Gastroesophageal sphincter (tissue), 4 donors: ENCODE data around the gene ADCY2. TPM values are rescaled to one million over a fixed set of nuclear protein-coding genes. Genes with fewer than 3 reads are reported as not detected.

Experiments
- ATAC-seq: fragments of 150-250 bp; one replicate; pipeline ENCODE4 v1.9.1; 2016; ENCODE audit warnings: mild to moderate bottlenecking, moderate library complexity
- H3K27ac ChIP-seq, 4 donors: fragments of 200-600 bp; sonication (generic) in 3 of 4; 1 replicate in 3 of 4; 2 replicates in 1 of 4; pipeline ENCODE4 v1.5.1; 2016 to 2019
- H3K27me3 ChIP-seq: fragments of 200-600 bp; sonication (generic); one replicate; pipeline ENCODE4 v1.5.1; 2019
- H3K36me3 ChIP-seq, 2 donors: fragments of 200-600 bp; sonication (generic); one replicate each; pipeline ENCODE4 v1.5.1; 2019; ENCODE audit warnings: control low read depth in 1 of 2
- H3K4me1 ChIP-seq, 3 donors: fragments of 200-600 bp; sonication (generic); 1 replicate in 2 of 3; 2 replicates in 1 of 3; pipeline ENCODE4 v1.5.1; 2016 to 2019; ENCODE audit warnings: control low read depth in 2 of 3
- H3K4me3 ChIP-seq, 2 donors: fragments of 200-600 bp; sonication (generic); one replicate each; pipeline ENCODE4 v1.5.1; 2019; ENCODE audit warnings: mild to moderate bottlenecking in 1 of 2, moderate library complexity in 1 of 2
- H3K9me3 ChIP-seq, 3 donors: fragments of 200-600 bp; sonication (generic); one replicate each; pipeline ENCODE4 v1.5.1; 2017 to 2019; ENCODE audit warnings: control low read depth in 2 of 3
- EP300 ChIP-seq: sonication (generic); formaldehyde crosslinking; IDR thresholded peaks from one replicate; pipeline ENCODE4 v1.6.1; 2017; ENCODE audit warnings: antibody characterized with exemption, mild to moderate bottlenecking
- POLR2A ChIP-seq, 2 donors: fragments of 450-650 bp; IDR thresholded peaks; one replicate each; pipeline ENCODE4 v1.6.1; 2017; ENCODE audit warnings: antibody characterized with exemption in 2 of 2, mild to moderate bottlenecking in 2 of 2, moderate library complexity in 1 of 2
- POLR2AphosphoS5 ChIP-seq: sonication (generic); formaldehyde crosslinking; IDR thresholded peaks from one replicate; pipeline ENCODE4 v1.6.1; 2017; ENCODE audit warnings: antibody characterized with exemption
- WGBS, 2 donors: methylation state at CpG; one replicate each; pipeline ENCODE4 v1.1.5; 2018; ENCODE audit warnings: low coverage in 1 of 2; 5-methylcytosine and 5-hydroxymethylcytosine counted together
- total RNA-seq, 4 donors: library from RNA; depleted of rRNA; stranded (reverse); fragments of >200 nt; gene quantifications; one replicate each; pipeline ENCODE4 v1.1.0, GENCODE V29; 2016
- TF ChIP-seq, protein P1 (sequence below), 4 experiments: fragments of 200-600 bp in 2 of 4; fragments of 450-650 bp in 2 of 4; sonication (generic) in 1 of 4; IDR thresholded peaks; one replicate each; pipeline ENCODE4 v1.5.1; 2017 to 2019; ENCODE audit warnings: antibody characterized with exemption in 4 of 4, mild to moderate bottlenecking in 2 of 4, moderate library complexity in 2 of 4

The ADCY2 gene
- total RNA-seq, 4 donors from 2014 or later, result 5.8 to 15.9 (median 8.9) TPM

- no peaks in the 10 kb centered on the region for H3K4me1 ChIP-seq
- no peaks in the 10 kb centered on the region for H3K27me3 ChIP-seq
- peaks cover 0 to 7% of the 10 kb centered on the region in 2 donors for H3K36me3 ChIP-seq
- H3K27ac ChIP-seq, result no peak overlapping the region
- WGBS, 2 donors, result 78 to 83% methylated on average over 2 to 3 of the region's 3 CpGs
- no peak for TF ChIP-seq EP300
- TF ChIP-seq POLR2AphosphoS5, result no peak
- TF ChIP-seq, protein P1, sequence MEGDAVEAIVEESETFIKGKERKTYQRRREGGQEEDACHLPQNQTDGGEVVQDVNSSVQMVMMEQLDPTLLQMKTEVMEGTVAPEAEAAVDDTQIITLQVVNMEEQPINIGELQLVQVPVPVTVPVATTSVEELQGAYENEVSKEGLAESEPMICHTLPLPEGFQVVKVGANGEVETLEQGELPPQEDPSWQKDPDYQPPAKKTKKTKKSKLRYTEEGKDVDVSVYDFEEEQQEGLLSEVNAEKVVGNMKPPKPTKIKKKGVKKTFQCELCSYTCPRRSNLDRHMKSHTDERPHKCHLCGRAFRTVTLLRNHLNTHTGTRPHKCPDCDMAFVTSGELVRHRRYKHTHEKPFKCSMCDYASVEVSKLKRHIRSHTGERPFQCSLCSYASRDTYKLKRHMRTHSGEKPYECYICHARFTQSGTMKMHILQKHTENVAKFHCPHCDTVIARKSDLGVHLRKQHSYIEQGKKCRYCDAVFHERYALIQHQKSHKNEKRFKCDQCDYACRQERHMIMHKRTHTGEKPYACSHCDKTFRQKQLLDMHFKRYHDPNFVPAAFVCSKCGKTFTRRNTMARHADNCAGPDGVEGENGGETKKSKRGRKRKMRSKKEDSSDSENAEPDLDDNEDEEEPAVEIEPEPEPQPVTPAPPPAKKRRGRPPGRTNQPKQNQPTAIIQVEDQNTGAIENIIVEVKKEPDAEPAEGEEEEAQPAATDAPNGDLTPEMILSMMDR (IDR thresholded peaks at IDR 0.05), result no peak
- no peak for TF ChIP-seq POLR2A (IDR thresholded peaks at IDR 0.05)
- no peak overlapping the region for H3K4me3 ChIP-seq
- ATAC-seq, result no peak
- H3K9me3 ChIP-seq, result no peaks in the 10 kb centered on the region
Measured at GRCh38 chr5:7787770-7788169, 391.8 kb downstream of the ADCY2 start.

GRCh38 chr5:7789567-7789966, 393.6 kb downstream of the ADCY2 start:
- Histone ChIP-seq H3K27ac (no peak overlapping the region), H3K36me3 (peaks cover 0 to 8% of the 10 kb centered on the region in 2 donors), H3K4me3 (no peak overlapping the region), H3K4me1 (no peaks in the 10 kb centered on the region), H3K27me3 (no peaks in the 10 kb centered on the region), H3K9me3 (no peaks in the 10 kb centered on the region)
- TF ChIP-seq POLR2AphosphoS5 (no peak), EP300 (no peak), POLR2A (IDR thresholded peaks at IDR 0.05) (no peak)
- TF ChIP-seq, protein P1 (IDR thresholded peaks at IDR 0.05), result no peak
- 87 to 100% methylated on average over 3 to 6 of the region's 7 CpGs for WGBS, 2 donors
- no peak for ATAC-seq

- no peak overlapping the region for H3K4me3 ChIP-seq
- no peaks in the 10 kb centered on the region for H3K4me1 ChIP-seq
- TF ChIP-seq, protein P1 (IDR thresholded peaks at IDR 0.05), result no peak
- no peak for TF ChIP-seq POLR2AphosphoS5
- TF ChIP-seq POLR2A (IDR thresholded peaks at IDR 0.05), result no peak
- no peak for TF ChIP-seq EP300
- H3K27ac ChIP-seq, result no peak overlapping the region
- peaks cover 0 to 8% of the 10 kb centered on the region in 2 donors for H3K36me3 ChIP-seq
- no peaks in the 10 kb centered on the region for H3K27me3 ChIP-seq
- no peak for ATAC-seq
- no peaks in the 10 kb centered on the region for H3K9me3 ChIP-seq
- 69 to 80% methylated on average over 2 to 5 of the region's 5 CpGs for WGBS, 2 donors
Measured at GRCh38 chr5:7793895-7794294, 398.0 kb downstream of the ADCY2 start.

DNA sequence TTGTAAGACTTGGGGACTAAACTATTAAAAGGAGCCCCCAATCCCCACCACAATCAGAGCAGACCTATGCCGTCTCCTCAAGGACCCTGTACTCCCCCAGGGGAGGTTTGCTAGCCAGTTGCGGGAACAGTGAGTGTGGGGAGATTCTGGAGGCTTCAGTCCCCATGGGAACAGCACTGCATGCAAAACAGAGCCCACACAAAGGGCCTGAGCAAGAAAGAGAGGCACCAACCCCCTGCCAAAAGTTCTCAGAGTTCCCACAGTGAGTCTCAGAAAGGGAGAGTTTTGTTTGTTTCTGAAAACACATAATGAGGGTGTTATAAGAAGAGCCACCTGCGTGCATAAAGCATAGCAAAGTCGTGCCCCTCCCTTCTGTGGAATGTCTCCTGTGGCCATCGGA, 398.4 kb downstream of the ADCY2 start:
- TF ChIP-seq EP300 (no peak), POLR2A (IDR thresholded peaks at IDR 0.05) (no peak), POLR2AphosphoS5 (no peak)
- TF ChIP-seq, protein P1 (IDR thresholded peaks at IDR 0.05), result no peak
- WGBS, 2 donors, result 23 to 67% methylated on average over 1 to 3 of the region's 5 CpGs
- no peak for ATAC-seq
- Histone ChIP-seq H3K9me3 (no peaks in the 10 kb centered on the region), H3K4me1 (no peaks in the 10 kb centered on the region), H3K27ac (no peak overlapping the region), H3K36me3 (peaks cover 0 to 8% of the 10 kb centered on the region in 2 donors), H3K27me3 (no peaks in the 10 kb centered on the region), H3K4me3 (no peak overlapping the region)

DNA sequence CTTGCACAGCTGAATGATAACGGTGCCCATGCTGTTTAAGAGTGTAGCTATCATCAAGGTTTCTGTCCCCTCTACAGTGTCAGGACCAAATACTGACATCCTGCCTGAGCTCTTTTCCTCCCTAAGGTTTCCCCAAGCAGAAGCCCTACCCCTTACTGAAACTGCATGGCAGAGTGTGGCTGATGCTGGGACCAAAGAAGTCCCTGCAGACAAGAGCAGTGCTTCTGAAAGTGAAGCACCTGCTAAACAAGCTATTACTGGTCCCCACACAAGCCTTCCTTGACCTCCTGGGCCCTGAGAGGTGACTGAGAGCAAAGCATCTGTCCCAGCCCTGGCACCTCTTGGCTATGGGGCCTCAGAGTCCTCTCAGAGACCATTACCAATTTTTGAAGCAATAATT, 398.9 kb downstream of the ADCY2 start:
- no peak for ATAC-seq
- TF ChIP-seq POLR2AphosphoS5, result no peak
- no peak for TF ChIP-seq EP300
- TF ChIP-seq POLR2A (IDR thresholded peaks at IDR 0.05), result no peak
- TF ChIP-seq, protein P1 (IDR thresholded peaks at IDR 0.05), result no peak

More for the DNA sequence above, 398.9 kb downstream of the ADCY2 start:
- no peaks in the 10 kb centered on the region for H3K27me3 ChIP-seq
- peaks cover 0 to 8% of the 10 kb centered on the region in 2 donors for H3K36me3 ChIP-seq
- no CpG with 5 or more reads among the region's 1 CpG for WGBS, 2 donors
- H3K4me3 ChIP-seq, result no peak overlapping the region
- H3K4me1 ChIP-seq, result no peaks in the 10 kb centered on the region
- no peaks in the 10 kb centered on the region for H3K9me3 ChIP-seq
- H3K27ac ChIP-seq, result no peak overlapping the region
